SW480 (cell line): Measurements from ENCODE around the gene SORCS2.

ENCODE experiments used
- DNase-seq: peaks from one replicate; pipeline ENCODE4 v3.0.0-alpha.2; 2016; ENCODE audit warnings: low spot score

The SORCS2 gene

DNA sequence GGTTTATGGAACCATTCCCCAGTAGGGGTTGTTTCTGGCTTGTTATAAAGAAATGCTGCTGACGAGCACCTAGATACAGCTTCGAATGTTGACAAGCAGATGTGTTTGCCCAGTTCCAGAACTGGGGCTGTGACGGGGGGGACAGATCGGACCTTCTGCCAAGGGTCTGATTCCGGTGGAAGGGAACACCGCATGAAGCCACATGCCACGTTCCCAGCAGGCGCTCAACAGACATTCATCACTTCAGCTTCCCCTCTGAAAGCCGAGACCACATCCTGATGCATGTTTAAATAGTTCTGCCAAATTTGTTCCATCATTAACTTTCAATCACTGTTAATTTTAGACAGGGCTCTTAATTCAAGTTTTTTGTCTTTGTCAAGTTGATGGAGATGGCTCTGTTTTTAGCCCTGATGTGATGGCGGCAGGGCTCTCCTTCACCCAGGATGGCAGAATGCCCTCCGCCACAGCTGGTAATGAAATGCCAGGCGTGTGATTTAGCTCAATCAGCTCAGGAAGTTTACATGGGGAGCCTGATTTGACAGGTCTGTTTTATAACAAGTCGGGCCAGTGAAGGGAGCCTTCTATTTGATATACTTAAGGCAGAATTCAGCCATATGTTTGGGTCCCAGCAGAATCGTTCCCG, 185.0 kb downstream of the SORCS2 start:
- DNase-seq: no peak

DNA sequence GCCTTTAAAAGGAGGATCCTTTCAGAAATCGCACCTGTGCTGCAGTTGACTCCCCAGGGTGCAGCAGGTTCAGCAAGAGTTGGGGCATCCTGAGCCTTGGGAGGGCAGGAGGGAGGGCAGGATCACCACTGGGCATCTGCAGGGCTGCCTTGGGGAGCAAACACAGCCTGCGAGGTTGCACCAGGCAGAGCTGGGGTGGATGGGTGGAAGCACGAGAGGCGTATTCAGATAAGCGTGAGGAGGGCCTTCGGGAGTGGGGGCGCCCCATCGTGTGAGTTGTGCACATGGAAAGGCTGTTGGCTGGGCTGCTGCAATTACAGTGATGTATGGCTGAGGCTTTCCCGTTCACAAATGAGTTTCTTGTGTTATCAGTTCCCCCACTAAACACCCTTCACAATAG, 186.8 kb downstream of the SORCS2 start:
- DNase-seq: no peak

DNA sequence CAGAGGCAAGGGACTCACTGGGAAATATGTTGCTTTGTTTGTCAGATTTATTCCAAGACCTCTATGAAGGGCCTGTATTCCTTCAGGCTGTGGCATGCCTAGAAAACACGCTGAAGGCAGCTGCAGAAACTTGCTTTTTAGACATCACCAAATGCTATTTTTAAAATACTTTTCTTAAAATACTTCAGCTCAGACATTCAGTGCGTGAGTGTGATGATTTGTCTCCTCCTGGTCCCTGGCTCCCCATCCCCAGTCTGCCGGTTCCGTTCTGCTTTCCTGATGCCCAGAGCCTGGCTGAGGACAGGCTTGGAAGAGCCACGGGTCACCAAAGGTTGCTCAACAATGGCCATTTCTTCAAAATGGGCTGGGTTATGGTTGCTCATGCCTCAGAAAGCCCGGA, 187.4 kb downstream of the SORCS2 start:
- DNase-seq: no peak

DNA sequence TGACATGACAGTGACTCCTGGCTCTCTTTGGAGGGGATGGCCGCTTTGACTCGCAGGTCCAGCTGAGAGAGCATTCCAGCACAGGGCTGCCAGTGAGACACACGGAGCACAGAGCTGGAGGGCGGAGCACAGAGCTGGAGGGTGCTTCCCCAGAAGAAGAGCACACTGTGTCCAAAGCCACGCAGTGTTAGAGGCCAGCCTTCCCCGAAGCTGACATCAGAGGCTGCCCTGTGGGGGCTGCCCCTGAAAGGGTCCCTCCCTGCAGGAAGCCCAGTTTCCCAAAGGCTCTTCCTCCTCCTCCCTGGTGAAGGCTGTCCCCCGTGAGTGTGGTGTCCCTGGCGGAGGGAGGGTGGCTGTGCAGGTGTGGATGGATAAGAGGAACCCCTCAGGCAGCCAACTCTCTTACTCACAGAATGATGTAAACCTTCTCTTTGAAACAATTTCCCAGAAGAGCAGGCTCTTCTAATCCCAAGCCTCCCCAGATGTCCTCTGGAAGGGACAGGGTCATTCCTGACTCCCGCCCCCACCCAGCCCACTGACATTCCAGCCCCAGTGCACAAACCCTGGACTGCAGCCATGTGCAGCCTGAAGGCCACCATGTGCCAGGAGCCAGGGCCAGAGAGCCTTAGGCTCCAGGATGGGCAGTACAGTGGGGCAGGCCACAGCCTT, 189.0 kb downstream of the SORCS2 start:
- DNase-seq: no peak

DNA sequence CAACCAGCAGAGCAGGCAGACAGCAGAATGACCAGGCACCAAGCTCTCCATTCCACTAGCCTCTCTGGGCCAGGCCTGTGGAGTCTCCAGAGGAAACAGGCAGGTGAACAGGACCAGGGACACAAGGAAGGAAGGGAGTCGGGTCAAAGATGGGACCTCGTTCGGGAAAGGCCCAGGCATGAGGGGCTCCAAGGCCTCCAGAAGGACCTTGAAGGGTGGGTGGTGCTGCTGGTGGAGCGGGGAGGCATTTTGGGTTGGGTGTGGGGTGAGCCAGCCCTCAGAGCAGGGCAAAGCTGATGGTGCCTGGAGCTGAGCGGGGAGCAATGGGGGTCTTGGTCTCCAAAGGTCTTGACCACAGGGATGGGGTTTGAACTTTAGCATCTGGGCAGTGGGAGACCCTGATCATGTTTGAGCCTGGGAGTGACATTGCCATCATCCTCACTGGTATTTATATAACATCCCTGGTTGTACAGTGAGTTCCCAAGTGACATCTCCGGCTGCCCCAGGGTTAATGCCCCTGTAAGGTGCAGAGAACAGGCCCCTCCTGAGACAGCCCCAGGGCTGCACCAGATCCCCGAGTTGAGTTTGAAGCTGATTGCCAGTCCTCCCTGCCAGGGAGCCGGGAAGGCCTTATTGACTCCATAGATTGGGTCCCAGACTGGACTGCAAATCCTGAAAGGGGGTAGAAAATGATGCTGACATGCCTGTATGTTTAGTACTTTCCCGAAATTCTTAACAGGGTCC, 189.7 kb downstream of the SORCS2 start:
- no peak for DNase-seq

DNA sequence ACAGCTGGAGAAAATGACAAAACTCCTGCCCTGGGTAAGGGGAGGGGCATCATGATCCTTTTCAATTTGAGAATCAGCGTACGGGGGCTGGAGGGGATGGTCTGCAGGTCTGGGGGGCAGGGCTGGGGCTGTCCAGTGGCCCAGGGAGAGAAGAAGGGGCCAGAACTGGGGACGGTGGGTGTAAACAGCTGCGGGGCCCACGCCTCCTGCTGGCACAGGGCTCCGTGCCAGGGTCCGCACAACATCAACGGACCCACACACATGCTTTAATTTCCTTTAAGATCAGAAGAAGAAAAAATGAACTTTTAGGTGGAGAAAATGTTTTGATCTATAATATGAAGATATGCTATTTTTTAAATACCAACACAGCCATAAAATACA, 190.3 kb downstream of the SORCS2 start:
- DNase-seq: no peak

DNA sequence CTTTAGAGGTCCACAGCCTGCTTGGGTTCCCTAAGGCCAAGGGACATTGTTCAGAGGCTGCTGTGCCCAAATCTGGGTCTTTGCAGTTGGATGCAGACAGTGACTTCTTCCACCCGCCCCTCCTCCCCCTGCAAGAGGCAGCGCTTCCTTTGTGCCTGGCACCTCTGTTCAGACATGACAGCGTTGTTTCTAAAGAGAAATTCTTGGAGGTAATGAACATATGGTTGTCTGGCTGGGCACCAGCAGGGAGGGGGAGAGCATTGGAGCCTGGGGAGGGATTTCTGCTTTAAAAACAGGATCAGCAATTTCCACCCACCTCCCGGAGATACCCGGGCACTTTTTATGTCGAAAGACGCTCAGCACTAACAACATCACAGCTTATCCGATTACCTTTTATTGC, 190.9 kb downstream of the SORCS2 start:
- DNase-seq: no peak

DNA sequence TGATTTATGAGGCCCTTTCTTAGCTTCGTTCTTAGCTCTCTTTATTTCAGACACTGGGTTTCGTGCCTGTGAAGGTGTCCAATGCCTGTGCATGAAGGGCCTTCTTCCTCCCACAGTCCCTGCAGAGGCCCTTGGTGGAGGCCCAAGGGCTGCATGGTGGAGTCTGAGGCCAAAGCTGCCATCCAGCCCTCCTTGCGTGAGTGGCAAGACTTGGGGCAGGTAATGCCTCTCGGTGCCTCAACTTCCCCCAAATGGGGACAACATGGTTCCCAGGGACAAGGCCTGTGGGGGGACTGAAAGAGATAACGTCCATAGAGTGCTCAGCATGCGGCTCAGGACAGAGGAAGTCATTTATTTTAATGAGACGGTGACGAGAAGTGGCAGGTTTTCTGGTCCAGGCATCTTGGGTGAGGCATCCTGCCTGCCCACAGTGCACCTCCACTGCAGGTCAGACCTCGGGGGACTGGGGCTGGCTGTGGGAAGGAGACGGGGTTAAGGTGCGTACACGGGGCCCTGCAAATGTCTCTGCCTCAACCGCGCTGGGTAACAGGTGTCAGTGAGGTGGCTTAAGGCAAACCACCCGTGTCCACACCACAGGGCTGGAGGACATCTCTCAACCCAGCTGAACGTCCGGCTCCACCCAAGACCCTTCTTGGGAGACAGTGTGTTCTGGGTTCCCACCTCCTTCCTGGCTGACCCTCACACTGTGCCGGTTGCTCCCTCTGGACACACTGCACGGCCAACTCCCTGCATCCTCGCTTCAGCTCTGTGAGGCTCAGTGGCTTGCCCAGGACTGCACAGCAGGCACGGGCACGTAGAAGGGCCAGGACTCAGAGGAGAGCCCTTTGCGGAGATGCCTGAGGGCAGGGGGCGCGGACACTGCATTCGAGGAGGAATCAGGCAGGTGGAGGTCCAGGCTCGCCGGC, 191.9 kb downstream of the SORCS2 start:
- DNase-seq: no peak

DNA sequence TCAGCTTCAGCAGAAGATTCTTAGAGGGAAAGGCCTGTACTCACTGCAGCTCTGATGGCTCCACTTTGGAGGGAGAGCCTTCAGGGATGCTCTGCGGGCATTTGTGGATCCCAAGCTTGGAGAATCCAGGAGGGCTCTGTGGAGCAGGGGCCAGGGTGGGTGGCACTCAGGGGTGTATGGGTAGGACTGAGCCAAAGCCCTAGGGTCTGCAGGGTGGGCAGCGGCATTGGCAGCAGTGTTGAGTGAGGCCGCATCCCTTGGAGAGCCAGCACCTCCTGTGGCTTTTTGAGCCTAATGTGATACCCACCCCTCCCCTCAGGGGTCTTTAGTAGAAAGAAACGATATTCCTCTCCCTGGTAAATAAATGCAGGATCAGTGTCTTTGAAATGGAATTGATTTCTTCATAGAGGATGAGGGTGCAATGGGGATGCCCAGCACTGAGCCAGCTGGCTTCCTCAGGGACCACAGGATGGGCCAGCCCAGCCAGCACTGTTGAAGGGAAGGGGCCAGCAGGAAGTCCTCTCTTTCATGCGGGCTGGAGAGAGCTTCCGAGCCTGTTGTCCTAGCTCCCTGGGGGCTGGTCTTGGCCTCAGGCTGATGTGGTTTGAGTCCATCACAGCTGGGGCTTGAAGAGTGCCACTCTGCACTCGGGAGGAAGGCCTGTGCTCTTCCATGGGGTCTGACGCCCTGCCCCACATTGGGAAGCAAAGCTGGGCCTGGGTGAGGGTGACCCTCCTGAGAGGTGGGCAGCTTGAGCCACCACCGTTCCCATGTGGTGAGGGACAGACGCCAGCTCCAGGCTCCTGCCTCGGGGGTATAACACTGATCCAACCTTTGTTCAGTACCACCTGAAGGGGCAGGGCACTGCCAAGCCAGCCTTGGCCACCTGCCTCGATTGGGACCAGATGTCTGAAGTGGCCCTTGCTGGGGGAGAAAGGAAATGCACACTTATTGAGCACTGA, 192.9 kb downstream of the SORCS2 start:
- DNase-seq: no peak

DNA sequence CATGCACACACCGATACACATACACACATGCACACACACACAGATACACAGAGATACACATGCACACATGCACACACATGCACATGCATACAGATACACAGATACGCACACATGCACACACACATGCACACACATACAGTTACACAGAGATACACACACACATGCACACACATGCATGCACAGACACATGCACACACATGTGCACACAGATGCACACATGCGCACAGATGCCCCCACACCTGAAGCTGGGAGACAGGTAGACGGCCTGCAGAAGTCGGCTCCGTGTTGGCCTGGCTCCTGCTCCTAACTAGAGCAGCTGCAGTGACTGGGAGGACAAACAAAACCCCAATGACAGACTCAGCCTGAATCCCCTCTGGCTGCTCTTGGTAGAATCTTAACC, 195.6 kb downstream of the SORCS2 start:
- no peak for DNase-seq

DNA sequence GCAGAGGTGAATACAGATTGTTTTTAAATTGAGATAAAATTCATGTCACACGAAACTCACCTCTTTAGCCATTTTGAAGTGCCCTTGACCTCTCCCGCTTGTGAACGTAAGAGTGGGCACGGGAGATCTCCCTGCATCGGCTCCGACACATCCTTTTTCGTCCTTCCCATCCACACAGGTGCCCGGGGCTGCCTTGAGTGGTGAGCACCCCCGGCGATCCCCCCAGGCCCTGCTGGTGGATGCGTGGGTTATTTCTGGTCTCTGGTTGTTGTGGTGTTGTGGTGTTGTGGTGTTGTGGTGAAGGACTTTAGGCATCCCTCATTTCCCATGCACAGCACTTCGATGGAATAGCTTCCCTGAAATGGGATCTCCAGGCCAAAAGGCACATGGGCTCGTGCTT, 196.3 kb downstream of the SORCS2 start:
- DNase-seq: no peak

DNA sequence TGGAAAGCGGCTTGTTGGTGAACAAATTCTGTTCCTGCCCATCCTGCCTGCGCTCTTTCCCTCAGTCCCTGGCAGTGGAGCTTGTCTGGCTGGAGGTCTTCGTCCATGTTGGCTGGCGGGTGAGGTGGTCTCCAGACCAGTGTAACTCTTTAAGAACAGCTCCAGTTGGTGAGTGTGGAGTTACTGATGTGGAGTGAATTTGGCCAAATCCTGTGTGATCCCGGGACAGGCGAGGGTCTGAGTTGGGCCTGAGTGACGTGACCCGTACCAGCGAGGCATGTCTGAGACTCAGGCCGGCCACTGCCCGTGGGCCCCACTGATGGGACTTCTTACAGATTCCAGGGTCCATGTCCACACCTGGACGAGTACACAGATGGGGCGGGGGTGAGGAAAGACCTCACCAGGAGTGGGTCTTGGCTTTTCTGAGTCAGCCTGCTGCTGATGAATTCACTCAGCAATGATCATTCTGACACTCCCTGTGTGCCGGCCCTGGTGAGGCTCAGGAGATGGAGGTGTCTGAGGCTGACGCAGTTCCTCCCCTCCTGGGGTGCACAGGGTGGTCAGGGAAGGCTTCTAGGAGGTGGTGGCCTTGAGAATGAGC, 196.9 kb downstream of the SORCS2 start:
- DNase-seq: no peak

DNA sequence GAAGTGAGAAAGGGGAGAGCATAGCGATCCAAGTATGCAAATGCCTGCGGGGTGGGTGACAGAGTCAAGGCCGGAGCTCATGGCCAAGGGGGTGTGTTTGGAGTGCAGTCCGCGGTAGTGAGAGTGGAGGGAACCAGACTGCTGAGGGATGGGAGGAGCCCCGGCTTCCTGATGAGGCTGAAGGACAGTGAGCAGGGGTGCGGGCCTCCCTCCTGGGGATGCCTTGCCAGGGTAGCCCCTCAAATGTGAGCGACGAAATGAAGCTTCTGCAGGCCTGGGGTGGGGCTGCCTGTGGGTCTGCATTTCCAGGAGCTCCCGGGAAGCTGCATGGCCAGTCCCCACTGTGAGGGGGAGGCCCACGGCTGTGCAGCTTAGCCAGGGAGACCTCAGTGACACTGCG, 197.4 kb downstream of the SORCS2 start:
- DNase-seq: no peak

DNA sequence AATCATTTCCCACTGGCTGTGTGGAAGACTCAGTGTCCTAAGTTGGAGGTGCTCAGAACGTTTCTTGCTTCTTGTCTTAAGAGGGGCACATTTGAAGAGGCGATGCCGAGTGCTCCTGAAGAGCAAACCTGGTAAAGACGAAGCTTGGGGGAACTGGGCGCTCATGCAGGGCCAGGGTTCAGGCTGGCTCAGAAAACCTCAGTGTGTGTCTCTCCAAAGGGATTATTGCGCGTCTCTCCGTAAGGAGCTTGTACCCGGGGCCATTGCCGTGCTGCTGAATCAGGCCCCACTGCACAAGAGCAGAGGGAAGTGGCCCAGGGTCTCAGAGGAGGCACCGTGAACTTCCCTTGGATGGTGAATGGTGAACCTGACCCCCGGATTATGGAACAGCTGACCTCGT, 198.0 kb downstream of the SORCS2 start:
- no peak for DNase-seq

DNA sequence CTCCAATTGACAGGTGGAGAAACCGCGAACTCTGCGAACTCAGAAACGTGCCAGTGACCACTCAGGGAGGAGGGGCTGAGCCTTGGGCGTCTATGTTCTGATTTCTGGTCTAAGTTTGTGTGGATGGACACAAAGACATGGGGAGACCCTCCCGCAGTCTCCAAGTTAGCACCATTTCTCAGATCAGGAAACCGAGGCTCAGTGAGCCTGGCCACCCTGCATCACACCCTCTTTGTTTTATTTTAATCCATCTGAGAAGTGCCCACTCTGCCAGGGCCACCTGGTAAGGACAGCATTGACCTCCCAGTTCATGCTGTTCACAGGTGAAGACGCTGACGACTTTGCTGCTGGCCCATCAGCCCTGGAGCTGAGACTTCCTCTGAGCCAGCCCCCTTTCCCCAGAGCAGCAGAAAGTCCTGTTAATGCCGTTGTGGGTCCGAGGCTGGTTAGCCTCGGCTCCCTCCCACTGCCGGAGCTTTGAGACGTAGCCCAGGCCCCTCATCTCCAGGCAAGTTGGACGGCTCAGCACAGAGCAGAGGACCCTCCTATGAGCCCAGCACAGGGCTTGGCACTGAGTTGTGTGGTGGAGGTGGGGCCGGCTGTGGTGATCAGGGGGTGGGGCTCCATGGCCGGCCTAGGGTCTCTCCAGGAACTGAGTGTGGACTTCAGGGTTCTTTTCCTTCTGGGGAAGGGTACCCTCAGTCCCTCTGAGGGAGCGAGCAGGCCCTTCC, 198.7 kb downstream of the SORCS2 start:
- DNase-seq: no peak

DNA sequence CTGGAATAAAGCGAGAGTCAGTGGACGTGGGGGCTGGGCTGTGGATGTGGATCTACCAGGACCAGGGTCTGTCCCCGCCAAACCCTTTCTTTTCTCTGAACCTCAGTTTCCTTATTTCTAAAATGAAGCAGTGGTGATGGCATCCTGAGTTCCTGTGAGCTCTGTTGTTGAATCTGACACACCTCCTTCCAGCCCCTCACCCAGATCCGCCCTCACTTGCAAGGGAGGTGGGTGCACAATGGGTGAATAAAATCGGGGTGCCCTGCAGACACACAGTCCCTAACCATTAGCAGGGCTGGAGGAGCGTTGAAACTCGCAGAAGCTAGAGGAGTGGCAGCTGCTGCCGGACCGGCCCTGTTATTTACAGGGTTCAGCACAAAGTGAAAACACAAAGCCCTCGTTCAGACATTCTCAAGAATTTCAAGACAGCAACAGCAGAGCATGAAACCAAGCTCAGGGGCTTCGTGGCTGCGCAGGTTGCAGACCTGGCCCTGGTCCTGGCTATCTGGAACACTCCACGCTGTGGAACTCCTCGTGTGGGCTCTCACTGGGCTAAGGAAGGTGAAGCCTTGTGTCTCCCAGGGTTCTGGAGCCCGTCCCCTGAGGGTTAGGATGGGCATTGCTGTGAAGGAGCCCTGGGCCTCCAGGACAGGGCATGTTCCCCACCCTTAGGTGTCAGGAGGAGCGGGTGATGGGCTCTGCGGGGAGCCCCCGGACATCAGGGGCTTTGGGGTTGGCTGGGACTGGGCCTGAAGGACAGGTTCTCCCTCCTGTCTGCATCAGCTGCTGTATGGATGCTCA, 199.5 kb downstream of the SORCS2 start:
- no peak for DNase-seq

DNA sequence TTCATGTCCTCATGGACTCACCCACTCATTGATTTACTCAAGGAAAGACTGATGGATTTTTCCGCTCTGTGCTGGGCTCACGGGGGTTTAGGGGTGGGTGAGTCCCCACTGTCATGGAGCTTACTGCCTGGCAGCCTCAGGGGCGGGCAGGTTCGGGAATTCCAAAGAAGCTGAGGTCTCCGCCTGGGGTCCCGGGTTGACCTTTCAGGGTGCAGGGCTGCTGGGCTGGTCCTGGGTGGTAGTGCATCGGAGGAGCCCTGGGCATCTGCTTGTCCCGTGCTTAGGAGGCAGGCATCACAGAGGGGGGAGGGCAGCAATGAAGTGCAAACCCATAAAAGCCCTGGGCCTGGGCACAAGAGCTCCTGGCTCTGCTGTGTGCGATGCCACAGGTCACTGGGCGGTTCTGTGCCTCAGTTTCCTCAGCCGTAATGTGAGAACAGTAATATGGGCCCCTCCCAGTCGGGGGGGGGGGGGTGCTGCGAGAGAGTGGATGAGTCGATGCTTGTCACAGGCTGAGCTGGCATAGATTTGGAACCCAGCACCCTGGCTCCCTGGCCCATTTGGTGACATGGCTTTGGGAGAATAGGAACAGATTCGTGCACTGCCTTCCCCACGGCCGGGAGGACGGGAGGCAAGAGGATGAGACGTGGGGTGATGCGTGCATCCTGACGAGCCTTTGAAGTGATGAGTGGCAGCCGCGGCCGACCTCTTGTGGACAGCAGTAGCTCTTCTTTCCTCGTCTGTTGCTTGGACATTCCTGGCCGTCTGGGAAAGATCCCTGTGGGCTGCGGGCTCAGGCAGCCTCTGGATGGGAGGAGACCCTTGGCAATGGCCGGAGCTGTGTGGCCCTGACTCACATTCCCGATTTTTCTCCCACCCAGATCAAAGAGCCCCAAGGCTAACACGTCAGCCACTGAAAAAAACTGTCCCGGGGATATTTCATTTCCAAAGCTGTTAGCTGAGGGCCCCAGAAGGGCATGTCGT, 200.4 kb downstream of the SORCS2 start:
- peak; percentile 22 for DNase-seq
